ENCODE measurements around the gene ZNF700. TPM values are rescaled to one million over a fixed set of nuclear protein-coding genes. Genes with fewer than 3 reads are reported as not detected.
"Not testable (repeated sequence)": the region's sequence is repeated elsewhere in the genome, so short reads cannot be mapped to it uniquely, and the experiment has no call there.

The ZNF700 gene
- total and polyA plus RNA-seq, 4 experiments from 2014 or later = 3.2 to 25.6 (median 15.2) TPM

DNA sequence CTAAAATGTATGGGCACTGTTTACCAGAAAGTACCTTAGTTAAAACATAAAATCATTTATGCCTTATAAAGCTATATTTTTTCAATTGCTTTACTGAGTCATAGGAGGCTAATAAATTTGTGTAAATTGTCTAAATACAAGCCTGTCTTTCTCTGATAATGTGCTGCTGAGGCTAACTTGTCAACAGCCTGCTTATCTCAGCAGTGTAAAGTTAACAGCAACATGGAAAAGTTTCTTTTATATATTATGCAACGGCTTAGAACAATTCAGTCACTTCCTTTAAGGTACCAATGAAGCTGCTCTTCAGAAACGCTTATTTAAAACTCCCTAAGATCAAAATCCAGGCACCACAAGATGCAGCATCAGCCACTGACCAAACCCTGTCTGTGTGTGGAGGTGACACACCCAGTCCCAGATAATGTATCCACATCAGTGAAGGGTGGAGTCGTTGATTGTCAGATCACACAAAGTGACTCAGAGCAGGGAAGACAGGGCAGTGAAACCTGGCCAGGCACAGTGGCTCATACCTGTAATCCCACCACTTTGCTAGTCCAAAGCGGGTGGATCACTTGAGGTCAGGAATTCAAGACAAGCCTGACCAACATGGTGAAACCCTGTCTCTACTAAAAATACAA is 10.4 kb upstream of the ZNF700 start:
- Mint-ChIP-seq H3K36me3 (peaks cover 0 to 12% of the 10 kb centered on the region in 2 donors), H3K9me3 (peaks cover 3 to 63% (median 33%) of the 10 kb centered on the region in 8 donors)
- H3K36me3 ChIP-seq (ENCODE audit: insufficient read depth, low read length); DNase-seq; POLR2A ChIA-PET (ENCODE audit: partially characterized antibody); H3K27me3 ChIP-seq (ENCODE audit: insufficient read depth, low read length); intact Hi-C loops (cut with micrococcal nuclease); H3K4me1 ChIP-seq (ENCODE audit: insufficient read depth, low read length); H3K27ac ChIP-seq (ENCODE audit: low read depth, low read length); H3K4me1 Mint-ChIP-seq; H3K4me3 Mint-ChIP-seq; H3K27me3 Mint-ChIP-seq; H3K4me3 ChIP-seq (ENCODE audit: low read length in 2 of 2); H3K27ac Mint-ChIP-seq: not testable (repeated sequence)
- peaks cover 0 to 11% of the 10 kb centered on the region in 2 donors for H3K9me3 ChIP-seq (ENCODE audit: control insufficient read depth in 1 of 2, low read length in 2 of 2)
- CTCF ChIA-PET (ENCODE audit: partially characterized antibody) = interaction anchor here (0.7 kb wide), 1 partner anchor 9 kb away, joined by 5 read pairs; no protein-coding TSS in a partner anchor

DNA sequence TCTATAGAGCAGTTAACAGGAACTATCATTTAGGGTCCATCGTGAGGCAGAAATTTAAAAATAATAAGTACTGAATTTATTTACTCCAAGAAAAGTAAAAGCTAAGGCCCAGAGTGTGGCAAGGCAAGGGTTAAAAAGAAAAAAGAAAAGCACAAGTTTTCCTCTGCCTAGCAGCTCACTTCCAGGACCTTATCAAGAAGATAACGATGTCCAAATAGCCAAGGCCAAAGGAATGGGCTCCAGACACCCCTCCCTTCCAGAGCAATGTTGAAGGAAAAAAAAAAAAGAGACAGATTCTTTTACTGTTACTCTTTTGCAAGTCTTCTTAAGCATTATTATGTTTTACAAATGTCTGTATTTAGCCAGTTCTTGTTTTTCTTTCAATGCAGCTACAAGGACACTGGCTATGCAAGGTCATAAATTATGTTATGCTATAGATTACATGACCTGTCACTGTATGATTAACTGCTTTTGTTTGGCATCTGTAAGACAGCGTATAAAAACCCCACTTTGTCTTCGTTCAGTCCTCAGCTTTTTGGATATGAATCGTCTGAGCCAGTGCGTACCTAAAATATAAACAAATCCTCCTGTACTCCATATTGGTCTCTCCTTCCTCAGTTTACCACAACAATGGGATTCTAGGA is 2.9 kb upstream of the ZNF700 start:
- no peak overlapping the region for H3K4me3 ChIP-seq (ENCODE audit: low read length in 2 of 2)
- intact Hi-C loops (cut with micrococcal nuclease) = loop anchor here (2.0 to 10.0 kb wide), 3 partner anchors 41 to 187 kb away; partner anchors contain the start of gene ZNF823
- DNase-seq = no peak
- no peaks in the 10 kb centered on the region for H3K36me3 ChIP-seq (ENCODE audit: insufficient read depth, low read length)
- no peak overlapping the region for H3K4me3 Mint-ChIP-seq
- H3K36me3 Mint-ChIP-seq = peaks cover 0 to 17% of the 10 kb centered on the region in 2 donors
- POLR2A ChIA-PET (ENCODE audit: partially characterized antibody) = interaction anchor here (0.7 to 5.4 kb wide), 4 partner anchors 38 to 124 kb away, joined by 3 to 95 read pairs (median 26); partner anchors contain the start of genes ZNF491 and ZNF763
- peaks cover 0 to 5% (median 0%) of the 10 kb centered on the region in 8 donors for H3K9me3 Mint-ChIP-seq
- H3K27ac ChIP-seq (ENCODE audit: low read depth, low read length) = no peak overlapping the region
- no peaks in the 10 kb centered on the region for H3K27me3 ChIP-seq (ENCODE audit: insufficient read depth, low read length)
- H3K4me1 Mint-ChIP-seq = peaks cover 20 to 34% (median 26%) of the 10 kb centered on the region in 4 donors
- H3K9me3 ChIP-seq (ENCODE audit: control insufficient read depth in 1 of 2, low read length in 2 of 2) = no peaks in the 10 kb centered on the region
- no peaks in the 10 kb centered on the region for H3K27me3 Mint-ChIP-seq
- CTCF ChIA-PET (ENCODE audit: partially characterized antibody) = interaction anchor here (0.7 to 4.7 kb wide), 9 partner anchors 38 to 217 kb away, joined by 3 to 177 read pairs (median 26); partner anchors contain the start of genes ZNF20, ZNF491 and ZNF763
- no peak overlapping the region for H3K27ac Mint-ChIP-seq
- peaks cover 22% of the 10 kb centered on the region for H3K4me1 ChIP-seq (ENCODE audit: insufficient read depth, low read length)

DNA sequence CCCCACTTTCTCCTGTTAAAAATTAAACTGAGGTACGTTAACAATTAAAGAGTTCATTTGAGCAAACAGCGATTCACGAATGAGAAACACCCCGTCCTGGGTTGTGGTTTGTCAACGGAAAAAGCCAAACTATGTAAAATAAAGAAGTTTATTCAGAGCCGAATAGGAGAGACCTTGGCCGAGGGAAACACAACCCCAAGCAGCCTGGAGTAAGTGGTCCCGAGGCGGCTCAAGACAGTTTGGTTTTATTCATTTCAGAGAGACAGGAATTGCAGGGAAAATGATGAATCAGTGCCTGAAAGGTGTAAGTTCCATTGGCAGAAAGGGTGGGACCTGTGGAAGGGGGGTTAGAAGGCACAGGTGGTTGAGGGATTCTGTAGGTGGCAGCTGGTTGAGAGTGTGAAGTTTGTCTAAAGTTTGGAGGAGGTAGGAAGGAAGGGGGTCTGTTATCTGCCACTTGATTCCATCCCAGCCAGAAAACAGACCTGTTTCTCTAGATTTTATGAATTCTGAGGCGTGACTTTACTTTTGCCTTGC is 812 bp downstream of the ZNF700 start:
- H3K27me3 Mint-ChIP-seq; H3K9me3 ChIP-seq (ENCODE audit: control insufficient read depth in 1 of 2, low read length in 2 of 2); H3K36me3 ChIP-seq (ENCODE audit: insufficient read depth, low read length); DNase-seq; H3K9me3 Mint-ChIP-seq; H3K27me3 ChIP-seq (ENCODE audit: insufficient read depth, low read length): not testable (repeated sequence)
- H3K4me3 ChIP-seq (ENCODE audit: low read length in 2 of 2) = peak overlapping the region; percentile 99
- POLR2A ChIA-PET (ENCODE audit: partially characterized antibody) = interaction anchor here (1.5 to 5.4 kb wide), 4 partner anchors 38 to 237 kb away, joined by 8 to 95 read pairs (median 32); partner anchors contain the start of genes ZNF136, ZNF20 and ZNF763
- Mint-ChIP-seq H3K36me3 (peaks cover 4 to 28% of the 10 kb centered on the region in 2 donors), H3K4me1 (peaks cover 29 to 62% (median 46%) of the 10 kb centered on the region in 4 donors), H3K4me3 (peak overlapping the region; percentile 84 to 96 (median 91)), H3K27ac (peak overlapping the region; percentile 62 to 94 (median 92))
- H3K27ac ChIP-seq (ENCODE audit: low read depth, low read length) = peak overlapping the region; percentile 87
- CTCF ChIA-PET (ENCODE audit: partially characterized antibody) = interaction anchor here (3.4 to 4.7 kb wide), 2 partner anchors 37 to 63 kb away, joined by 75 to 177 read pairs; partner anchors contain the start of gene ZNF763
- peaks cover 31% of the 10 kb centered on the region for H3K4me1 ChIP-seq (ENCODE audit: insufficient read depth, low read length)
- intact Hi-C loops (cut with micrococcal nuclease) = loop anchor here (2.0 to 10.0 kb wide), 2 partner anchors 39 to 191 kb away; partner anchors contain the start of genes ZNF69 and ZNF823

DNA sequence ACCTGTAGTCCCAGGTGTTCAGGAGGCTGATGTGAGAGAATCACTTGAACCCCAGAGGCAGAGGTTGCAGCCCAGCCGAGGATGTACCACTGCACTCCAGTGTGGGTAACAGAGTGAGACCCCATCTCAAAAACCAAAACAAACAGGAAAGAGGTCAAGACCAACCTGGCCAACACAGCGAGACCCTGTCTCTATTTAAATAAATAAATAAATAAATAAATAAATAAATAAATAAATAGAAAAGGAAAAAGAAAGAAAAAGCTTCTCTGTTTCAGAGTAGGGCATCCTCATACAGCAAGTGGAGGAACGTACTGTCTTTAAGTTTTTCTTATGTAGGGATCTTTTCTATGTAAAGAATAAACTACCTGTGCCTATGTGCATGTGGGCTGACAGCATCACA is 2.3 kb downstream of the ZNF700 start:
- intact Hi-C loops (cut with micrococcal nuclease) = loop anchor here (10.0 kb wide), 1 partner anchor 192 kb away; the partner anchor contains the start of gene ZNF823
- no peaks in the 10 kb centered on the region for H3K27me3 Mint-ChIP-seq
- Histone ChIP-seq H3K9me3 (ENCODE audit: control insufficient read depth in 1 of 2, low read length in 2 of 2) (no peaks in the 10 kb centered on the region), H3K4me1 (ENCODE audit: insufficient read depth, low read length) (peaks cover 31% of the 10 kb centered on the region), H3K36me3 (ENCODE audit: insufficient read depth, low read length) (no peaks in the 10 kb centered on the region), H3K27ac (ENCODE audit: low read depth, low read length) (no peak overlapping the region), H3K27me3 (ENCODE audit: insufficient read depth, low read length) (no peaks in the 10 kb centered on the region), H3K4me3 (ENCODE audit: low read length in 2 of 2) (no peak overlapping the region)
- ChIA-PET CTCF (ENCODE audit: partially characterized antibody) (interaction anchor here (0.9 to 3.2 kb wide), 3 partner anchors 36 to 61 kb away, joined by 4 to 17 read pairs (median 6); partner anchors contain the start of gene ZNF763), POLR2A (ENCODE audit: partially characterized antibody) (interaction anchor here (0.6 to 1.9 kb wide), 2 partner anchors 37 to 1351 kb away, joined by 3 to 7 read pairs; partner anchors contain the start of gene ZNF763)
- H3K27ac Mint-ChIP-seq = peak overlapping the region in 1 of 7 donors; percentile 93
- H3K36me3 Mint-ChIP-seq = peaks cover 15 to 40% of the 10 kb centered on the region in 2 donors
- DNase-seq = no peak
- peak overlapping the region in 3 of 8 donors; percentile 14 to 60 (median 25) for H3K4me3 Mint-ChIP-seq
- peaks cover 0 to 7% (median 0%) of the 10 kb centered on the region in 8 donors for H3K9me3 Mint-ChIP-seq
- H3K4me1 Mint-ChIP-seq = peaks cover 35 to 72% (median 55%) of the 10 kb centered on the region in 4 donors

DNA sequence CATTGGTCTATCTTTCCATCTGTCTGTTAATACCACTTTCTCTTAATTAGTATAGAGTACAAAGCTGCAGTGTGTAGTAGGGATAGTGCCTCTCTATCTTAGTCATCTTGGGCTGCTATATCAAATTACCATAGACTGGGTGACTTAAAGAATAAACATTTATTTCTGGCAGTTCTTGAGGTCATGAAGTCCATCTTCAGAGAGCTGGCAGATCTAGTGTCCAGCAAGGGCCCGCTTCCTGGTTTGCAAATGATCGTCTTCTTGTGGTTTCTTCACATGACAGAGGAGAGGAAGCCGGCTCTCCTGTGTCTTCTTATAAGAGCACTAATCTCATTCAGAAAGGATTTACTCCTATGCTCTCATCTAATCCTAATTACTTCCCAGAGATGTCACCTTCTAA is 6.1 kb downstream of the ZNF700 start:
- peaks cover 34 to 41% of the 10 kb centered on the region in 2 donors for H3K36me3 Mint-ChIP-seq
- peak overlapping the region in 2 of 7 donors; percentile 38 to 72 for H3K27ac Mint-ChIP-seq
- H3K4me3 ChIP-seq (ENCODE audit: low read length in 2 of 2) = no peak overlapping the region

DNA sequence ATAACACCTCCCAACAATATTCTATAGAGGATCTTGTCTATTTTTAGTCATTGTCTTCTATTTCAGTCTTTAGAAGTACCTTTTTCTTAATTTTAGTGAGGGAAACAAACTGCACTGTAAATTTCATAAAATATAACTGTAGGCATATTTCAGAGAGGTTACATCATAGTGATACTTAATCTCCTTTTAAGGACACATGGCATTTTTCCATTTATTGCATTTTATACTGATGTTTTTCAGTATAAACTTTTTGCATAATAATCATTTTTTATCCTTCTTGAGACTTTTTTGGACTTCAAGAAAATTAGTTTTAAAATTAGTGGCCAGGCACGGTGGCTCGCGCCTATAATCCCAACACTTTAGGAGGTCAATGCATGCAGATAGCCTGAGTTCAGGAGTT is 6.6 kb downstream of the ZNF700 start:
- Mint-ChIP-seq H3K27ac (no peak overlapping the region), H3K36me3 (peaks cover 38 to 44% of the 10 kb centered on the region in 2 donors), H3K27me3 (no peaks in the 10 kb centered on the region), H3K9me3 (peaks cover 0 to 27% (median 13%) of the 10 kb centered on the region in 8 donors), H3K4me1 (peaks cover 21 to 50% (median 36%) of the 10 kb centered on the region in 4 donors), H3K4me3 (peak overlapping the region in 2 of 8 donors; percentile 4 to 23)
- H3K4me1 ChIP-seq (ENCODE audit: insufficient read depth, low read length) = peaks cover 13% of the 10 kb centered on the region
- H3K4me3 ChIP-seq (ENCODE audit: low read length in 2 of 2) = no peak overlapping the region
- intact Hi-C loops (cut with micrococcal nuclease) = no loop called here
- H3K27ac ChIP-seq (ENCODE audit: low read depth, low read length) = no peak overlapping the region
- no peaks in the 10 kb centered on the region for H3K36me3 ChIP-seq (ENCODE audit: insufficient read depth, low read length)
- no peaks in the 10 kb centered on the region for H3K27me3 ChIP-seq (ENCODE audit: insufficient read depth, low read length)
- no peak for DNase-seq
- H3K9me3 ChIP-seq (ENCODE audit: control insufficient read depth in 1 of 2, low read length in 2 of 2) = peaks cover 0 to 7% of the 10 kb centered on the region in 2 donors
- CTCF ChIA-PET (ENCODE audit: partially characterized antibody) = no interaction called here
- POLR2A ChIA-PET (ENCODE audit: partially characterized antibody) = interaction anchor here (0.6 kb wide), 1 partner anchor 53 kb away, joined by 3 read pairs; no protein-coding TSS in a partner anchor

More for the DNA sequence above, 6.1 kb downstream of the ZNF700 start:
- Mint-ChIP-seq H3K9me3 (peaks cover 0 to 22% (median 10%) of the 10 kb centered on the region in 8 donors), H3K4me3 (peak overlapping the region in 3 of 8 donors; percentile 4 to 28 (median 23)), H3K27me3 (no peaks in the 10 kb centered on the region), H3K4me1 (peaks cover 24 to 55% (median 39%) of the 10 kb centered on the region in 4 donors)
- Histone ChIP-seq H3K27ac (ENCODE audit: low read depth, low read length) (no peak overlapping the region), H3K9me3 (ENCODE audit: control insufficient read depth in 1 of 2, low read length in 2 of 2) (peaks cover 0 to 7% of the 10 kb centered on the region in 2 donors), H3K36me3 (ENCODE audit: insufficient read depth, low read length) (no peaks in the 10 kb centered on the region), H3K4me1 (ENCODE audit: insufficient read depth, low read length) (peaks cover 17% of the 10 kb centered on the region), H3K27me3 (ENCODE audit: insufficient read depth, low read length) (no peaks in the 10 kb centered on the region)
- intact Hi-C loops (cut with micrococcal nuclease) = no loop called here
- ChIA-PET POLR2A (ENCODE audit: partially characterized antibody) (interaction anchor here (0.6 kb wide), 1 partner anchor 53 kb away, joined by 3 read pairs; no protein-coding TSS in a partner anchor), CTCF (ENCODE audit: partially characterized antibody) (no interaction called here)
- no peak for DNase-seq
